Neural crest cell (in vitro differentiated cells): Measurements from ENCODE around the gene RPP21. TPM values are rescaled to one million over a fixed set of nuclear protein-coding genes. Genes with fewer than 3 reads are reported as not detected.

Experiments used
- DNase-seq: peaks from one replicate; pipeline ENCODE4 v3.0.0; 2021; ENCODE audit warnings: low read depth, mixed read lengths, low spot score
- H3K27ac Mint-ChIP-seq: one replicate; pipeline ENCODE4 v1.8.0; 2021; ENCODE audit warnings: mild to moderate bottlenecking, mixed read lengths; ENCODE audit not compliant: unreplicated experiment
- H3K27me3 Mint-ChIP-seq: 2 replicates; pipeline ENCODE4 v1.8.0; 2021; ENCODE audit warnings: low read depth, mild to moderate bottlenecking, mixed read lengths
- H3K36me3 Mint-ChIP-seq: 2 replicates; pipeline ENCODE4 v1.8.0; 2021; ENCODE audit warnings: low read depth, mild to moderate bottlenecking, mixed read lengths
- H3K4me1 Mint-ChIP-seq: 2 replicates; pipeline ENCODE4 v1.8.0; 2021; ENCODE audit warnings: mixed read lengths
- H3K4me3 Mint-ChIP-seq: one replicate; pipeline ENCODE4 v1.8.0; 2021; ENCODE audit warnings: mild to moderate bottlenecking, mixed read lengths
- H3K9me3 Mint-ChIP-seq: 2 replicates; pipeline ENCODE4 v1.8.0; 2021; ENCODE audit warnings: mixed read lengths
- long read RNA-seq: library from polyadenylated mRNA; unstranded; transcript quantifications from one replicate; pipeline ENCODE4 v2.0.0, GENCODE V29; 2020
- total RNA-seq: library from RNA; stranded (reverse); gene quantifications from 2 replicates; pipeline ENCODE4 v1.2.1, GENCODE V29; 2021
- TF ChIP-seq, protein P1 (sequence below): fragments of 200-600 bp; sonication (generic); conservative IDR thresholded peaks from 2 replicates; pipeline ENCODE4 v1.5.0; 2021; ENCODE audit warnings: antibody characterized with exemption, mild to moderate bottlenecking

RPP21 gene
- total RNA-seq = 60.6 and 64.8 TPM in 2 replicates
- long read RNA-seq, transcript RPP21-224 (5 exons, 525 nt) = major isoform, 7 of 12 reads
- long read RNA-seq, partial matches to known transcripts = 2 of 12 reads
- long read RNA-seq, other reads (novel, unspliced or antisense) = 1 of 12 reads

GRCh38 chr6:30344868-30345671, at the start of gene RPP21:
Gene RPP21 (plus strand): TSS chr6:30345156. CDS start chr6:30345172, 16 bp downstream.
- H3K27me3 Mint-ChIP-seq = no peaks in the 10 kb centered on the region
- TF ChIP-seq, protein P1, sequence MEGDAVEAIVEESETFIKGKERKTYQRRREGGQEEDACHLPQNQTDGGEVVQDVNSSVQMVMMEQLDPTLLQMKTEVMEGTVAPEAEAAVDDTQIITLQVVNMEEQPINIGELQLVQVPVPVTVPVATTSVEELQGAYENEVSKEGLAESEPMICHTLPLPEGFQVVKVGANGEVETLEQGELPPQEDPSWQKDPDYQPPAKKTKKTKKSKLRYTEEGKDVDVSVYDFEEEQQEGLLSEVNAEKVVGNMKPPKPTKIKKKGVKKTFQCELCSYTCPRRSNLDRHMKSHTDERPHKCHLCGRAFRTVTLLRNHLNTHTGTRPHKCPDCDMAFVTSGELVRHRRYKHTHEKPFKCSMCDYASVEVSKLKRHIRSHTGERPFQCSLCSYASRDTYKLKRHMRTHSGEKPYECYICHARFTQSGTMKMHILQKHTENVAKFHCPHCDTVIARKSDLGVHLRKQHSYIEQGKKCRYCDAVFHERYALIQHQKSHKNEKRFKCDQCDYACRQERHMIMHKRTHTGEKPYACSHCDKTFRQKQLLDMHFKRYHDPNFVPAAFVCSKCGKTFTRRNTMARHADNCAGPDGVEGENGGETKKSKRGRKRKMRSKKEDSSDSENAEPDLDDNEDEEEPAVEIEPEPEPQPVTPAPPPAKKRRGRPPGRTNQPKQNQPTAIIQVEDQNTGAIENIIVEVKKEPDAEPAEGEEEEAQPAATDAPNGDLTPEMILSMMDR = no peak
- H3K27ac Mint-ChIP-seq = peak within 1 kb of the TSS; percentile 91

DNA sequence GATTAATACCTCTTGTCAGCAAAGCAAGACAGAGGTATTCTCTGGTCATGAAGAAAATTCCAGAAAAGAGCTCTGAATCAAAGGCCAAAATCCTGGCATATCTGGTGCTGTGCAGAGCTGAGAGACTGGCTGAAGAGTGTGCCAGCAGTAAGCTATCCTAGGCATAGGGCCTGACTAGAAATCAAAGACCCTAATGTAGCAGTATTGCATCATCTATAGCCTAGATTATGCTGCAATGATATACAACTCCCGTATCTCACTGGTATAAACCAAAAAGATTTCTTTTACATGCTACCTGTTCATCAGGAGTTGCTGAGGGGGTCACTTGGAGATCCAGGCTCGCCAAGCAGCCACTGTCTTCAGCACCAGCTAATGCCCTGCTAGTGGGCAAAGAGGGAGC, 49.1 kb upstream of the RPP21 start:
- Mint-ChIP-seq H3K4me3 (no peak overlapping the region), H3K27ac (no peak overlapping the region), H3K4me1 (no peaks in the 10 kb centered on the region), H3K27me3 (no peaks in the 10 kb centered on the region), H3K9me3 (peaks cover 18% of the 10 kb centered on the region), H3K36me3 (peaks cover 76% of the 10 kb centered on the region)
- TF ChIP-seq, protein P1 = no peak
- DNase-seq = no peak

More at GRCh38 chr6:30344868-30345671, at the start of gene RPP21:
- DNase-seq = peak; percentile 74
- Mint-ChIP-seq H3K4me3 (peak within 1 kb of the TSS; percentile 93), H3K36me3 (peaks cover 12% of the 10 kb centered on the region), H3K4me1 (peaks cover 7% of the 10 kb centered on the region), H3K9me3 (no peaks in the 10 kb centered on the region)

DNA sequence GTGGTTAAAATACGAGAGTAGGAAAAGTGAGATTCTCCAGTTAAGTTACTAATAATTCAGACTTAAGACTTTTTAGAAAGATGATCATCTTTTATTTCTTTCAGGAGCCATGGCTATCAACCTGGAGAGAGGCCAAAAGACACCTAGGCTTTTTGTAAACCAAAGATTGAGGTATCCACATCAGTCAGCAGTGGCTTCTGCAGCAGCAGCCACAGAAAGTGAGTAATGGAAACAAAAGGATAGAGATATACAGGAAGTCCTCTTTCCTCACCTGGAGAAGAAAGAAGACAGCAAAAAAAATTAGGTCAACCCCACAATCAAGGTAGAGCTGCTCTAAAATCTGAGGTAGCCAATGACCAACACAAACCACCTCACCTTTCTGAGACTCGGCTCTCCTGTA, 41.0 kb upstream of the RPP21 start:
- TF ChIP-seq, protein P1 = no peak
- H3K36me3 Mint-ChIP-seq = peaks cover 79% of the 10 kb centered on the region
- H3K9me3 Mint-ChIP-seq = peaks cover 30% of the 10 kb centered on the region
- no peaks in the 10 kb centered on the region for H3K27me3 Mint-ChIP-seq
- no peak overlapping the region for H3K27ac Mint-ChIP-seq
- H3K4me3 Mint-ChIP-seq = no peak overlapping the region
- DNase-seq = no peak
- no peaks in the 10 kb centered on the region for H3K4me1 Mint-ChIP-seq

- DNase-seq = no peak
Measured at GRCh38 chr6:30311101-30311500, 33.9 kb upstream of the RPP21 start.

GRCh38 chr6:30311671-30312070, 33.3 kb upstream of the RPP21 start:
- Mint-ChIP-seq H3K4me1 (peaks cover 5% of the 10 kb centered on the region), H3K27me3 (no peaks in the 10 kb centered on the region), H3K4me3 (no peak overlapping the region), H3K27ac (no peak overlapping the region), H3K9me3 (peaks cover 5% of the 10 kb centered on the region), H3K36me3 (peaks cover 35% of the 10 kb centered on the region)
- TF ChIP-seq, protein P1 = no peak
- DNase-seq = no peak

More at GRCh38 chr6:30311101-30311500, 33.9 kb upstream of the RPP21 start:
- peaks cover 5% of the 10 kb centered on the region for H3K9me3 Mint-ChIP-seq
- H3K36me3 Mint-ChIP-seq = peaks cover 37% of the 10 kb centered on the region
- H3K4me1 Mint-ChIP-seq = peaks cover 5% of the 10 kb centered on the region
- no peaks in the 10 kb centered on the region for H3K27me3 Mint-ChIP-seq
- H3K4me3 Mint-ChIP-seq = no peak overlapping the region
- TF ChIP-seq, protein P1 = no peak
- H3K27ac Mint-ChIP-seq = no peak overlapping the region
